D341Med (cell line): ENCODE measurements around the gene MYH10.

Experiments
- DNase-seq: peaks from one replicate; pipeline ENCODE4 v3.0.0; 2012; ENCODE audit warnings: low spot score

The MYH10 gene

DNA sequence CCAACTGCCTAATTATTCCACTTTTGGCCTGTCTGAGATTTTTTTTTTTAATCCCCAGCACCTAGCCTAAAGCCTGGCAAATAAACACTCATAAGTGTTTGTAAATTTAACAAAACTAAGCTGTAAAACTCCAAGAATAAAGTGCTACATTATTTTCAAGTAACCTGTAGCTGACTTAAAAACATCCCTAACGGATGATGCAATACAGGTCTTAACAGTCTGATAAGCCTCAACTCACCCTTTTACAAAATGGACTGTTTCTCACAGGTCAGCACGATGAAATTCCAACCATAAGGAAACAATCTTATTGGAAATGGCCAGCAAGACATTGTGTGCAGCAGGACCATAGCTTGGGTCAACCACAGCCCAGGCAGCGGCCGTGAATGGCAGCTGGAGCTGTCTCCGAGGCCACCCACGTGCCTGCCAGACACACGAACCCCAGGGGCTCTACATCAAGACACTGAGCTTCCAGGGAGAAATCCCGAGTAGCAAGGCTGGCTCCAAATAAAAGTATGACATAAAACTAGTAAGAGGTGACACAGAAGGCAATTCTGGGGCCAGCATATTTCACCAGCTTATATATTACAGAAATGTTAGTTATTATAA lies 135.9 kb downstream of the MYH10 start:
- no peak for DNase-seq

GRCh38 chr17:8494021-8494420 lies 136.5 kb downstream of the MYH10 start:
- DNase-seq: no peak

DNA sequence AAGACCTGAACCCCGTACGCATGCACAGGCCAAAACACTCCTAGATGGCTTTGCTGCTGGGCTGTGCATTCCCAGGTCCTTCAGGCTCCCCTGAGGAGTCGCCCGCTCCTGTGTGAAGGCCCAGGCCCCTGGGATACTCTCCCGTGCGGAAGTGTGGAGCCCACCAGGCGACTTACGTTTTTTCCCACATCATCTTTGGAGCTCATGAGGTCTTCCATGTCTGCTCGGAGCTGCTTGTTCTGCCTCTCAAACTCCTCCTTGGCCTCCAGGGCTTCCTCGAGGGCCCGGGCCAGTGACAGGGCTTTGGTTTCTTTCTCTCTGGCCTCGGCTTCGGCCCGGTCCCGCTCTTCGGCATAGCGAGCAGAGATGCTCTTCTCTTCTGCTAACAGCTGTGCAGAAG lies 138.4 kb downstream of the MYH10 start:
- DNase-seq: no peak

DNA sequence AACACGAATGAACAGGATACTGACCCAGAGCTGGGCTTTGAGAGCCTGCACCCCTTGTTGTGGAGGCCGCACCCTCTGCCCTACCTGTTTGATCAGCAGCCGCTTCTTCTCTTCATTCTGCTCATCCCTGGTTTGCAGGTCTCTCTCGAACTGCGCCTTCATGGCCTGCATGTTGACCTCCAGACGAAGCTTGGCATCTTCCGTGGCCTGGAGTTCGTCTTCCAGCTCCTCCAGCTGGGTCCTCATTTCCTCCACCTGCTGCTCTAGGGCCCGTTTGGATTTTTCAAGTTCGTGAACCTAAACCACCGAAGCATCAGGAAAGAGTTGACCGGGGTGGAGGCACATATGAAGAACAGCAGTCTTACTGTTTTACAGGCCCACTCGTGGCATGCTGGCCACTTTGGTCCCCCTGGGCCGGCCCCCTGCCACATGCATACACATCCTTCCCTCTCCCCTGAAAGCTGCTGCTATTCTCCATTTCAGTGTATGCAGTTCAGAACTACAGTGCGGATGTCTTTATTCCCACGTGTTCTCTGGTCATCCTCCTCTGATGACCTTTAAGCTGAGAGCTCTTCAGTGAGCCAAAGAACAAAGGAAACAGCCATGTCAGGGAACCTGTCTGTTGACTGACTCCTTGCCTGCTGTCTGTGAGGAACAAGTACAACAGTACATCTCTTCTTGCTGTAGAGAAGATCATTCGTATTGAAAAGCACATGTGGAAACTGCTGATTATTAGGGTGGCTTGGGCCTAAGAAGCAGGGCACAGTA lies 140.1 kb downstream of the MYH10 start:
- no peak for DNase-seq

DNA sequence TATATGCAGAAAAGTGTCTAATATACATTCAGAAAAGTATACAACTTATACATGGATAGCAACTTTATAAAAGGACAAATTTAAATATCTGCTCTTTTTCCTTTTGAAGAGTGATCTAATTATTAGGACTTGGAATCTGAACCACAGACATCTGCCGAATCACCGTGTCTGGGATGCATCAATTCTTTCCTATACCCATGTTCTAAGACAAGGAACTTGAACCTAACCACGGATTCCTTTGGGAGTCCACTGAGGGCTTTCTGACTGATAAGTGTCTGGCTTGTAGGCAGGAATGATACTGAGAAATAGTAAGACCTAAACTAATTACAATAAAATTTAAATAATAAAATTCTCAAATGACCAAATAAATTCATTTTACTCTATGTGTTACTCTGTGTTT lies 140.7 kb downstream of the MYH10 start:
- DNase-seq: no peak

GRCh38 chr17:8488901-8489300 lies 141.6 kb downstream of the MYH10 start:
- no peak for DNase-seq

DNA sequence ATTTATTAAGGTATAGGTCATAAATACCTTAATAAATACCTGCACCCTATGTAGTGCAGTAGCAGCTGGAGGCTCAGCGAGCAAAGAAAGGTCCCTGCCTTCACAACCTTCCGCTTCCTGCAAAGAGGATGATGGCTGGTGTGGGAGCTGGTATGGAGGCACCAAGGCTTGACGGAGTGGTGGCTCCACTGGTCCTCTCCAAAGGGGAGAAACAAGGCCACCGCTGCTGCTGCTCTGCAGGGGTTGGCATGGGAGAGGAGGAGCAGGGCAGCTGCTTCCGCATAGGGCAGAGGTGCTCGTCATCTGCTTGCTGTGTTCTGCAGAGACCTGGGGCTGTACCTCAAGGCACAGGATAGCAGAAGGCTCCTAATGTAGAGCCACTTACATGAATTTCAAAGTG lies 142.0 kb downstream of the MYH10 start:
- no peak for DNase-seq

DNA sequence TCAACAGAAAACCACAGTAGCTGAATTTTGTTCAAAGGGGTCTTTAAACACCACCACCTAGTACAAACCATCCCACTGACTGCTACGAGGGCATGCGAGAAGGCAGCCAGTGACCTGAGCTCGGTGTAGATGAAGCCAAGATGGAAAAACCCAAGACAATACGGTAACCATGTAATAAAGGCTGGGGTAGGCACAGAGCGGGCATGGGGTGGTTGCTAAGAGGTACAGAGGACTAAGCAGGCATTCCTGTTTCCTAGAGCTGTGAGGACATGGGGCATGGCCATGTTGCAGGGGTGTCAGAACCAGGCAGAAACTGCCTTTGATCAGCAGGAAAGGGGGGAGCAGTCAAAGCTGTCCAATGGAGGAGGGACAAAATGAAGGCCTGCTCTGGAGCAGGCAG lies 142.8 kb downstream of the MYH10 start:
- DNase-seq: no peak

GRCh38 chr17:8487130-8487645 lies 143.3 kb downstream of the MYH10 start:
- no peak for DNase-seq

GRCh38 chr17:8485491-8485890 lies 145.0 kb downstream of the MYH10 start:
- DNase-seq: no peak

- no peak for DNase-seq
These were observed 146.1 kb downstream of the MYH10 start for GRCh38 chr17:8484465-8484864.

GRCh38 chr17:8482546-8482945 lies 148.0 kb downstream of the MYH10 start:
- DNase-seq: no peak

- no peak for DNase-seq
These were observed 148.8 kb downstream of the MYH10 start for GRCh38 chr17:8481703-8482102.

- no peak for DNase-seq
These were observed 149.4 kb downstream of the MYH10 start for GRCh38 chr17:8481089-8481488.

DNA sequence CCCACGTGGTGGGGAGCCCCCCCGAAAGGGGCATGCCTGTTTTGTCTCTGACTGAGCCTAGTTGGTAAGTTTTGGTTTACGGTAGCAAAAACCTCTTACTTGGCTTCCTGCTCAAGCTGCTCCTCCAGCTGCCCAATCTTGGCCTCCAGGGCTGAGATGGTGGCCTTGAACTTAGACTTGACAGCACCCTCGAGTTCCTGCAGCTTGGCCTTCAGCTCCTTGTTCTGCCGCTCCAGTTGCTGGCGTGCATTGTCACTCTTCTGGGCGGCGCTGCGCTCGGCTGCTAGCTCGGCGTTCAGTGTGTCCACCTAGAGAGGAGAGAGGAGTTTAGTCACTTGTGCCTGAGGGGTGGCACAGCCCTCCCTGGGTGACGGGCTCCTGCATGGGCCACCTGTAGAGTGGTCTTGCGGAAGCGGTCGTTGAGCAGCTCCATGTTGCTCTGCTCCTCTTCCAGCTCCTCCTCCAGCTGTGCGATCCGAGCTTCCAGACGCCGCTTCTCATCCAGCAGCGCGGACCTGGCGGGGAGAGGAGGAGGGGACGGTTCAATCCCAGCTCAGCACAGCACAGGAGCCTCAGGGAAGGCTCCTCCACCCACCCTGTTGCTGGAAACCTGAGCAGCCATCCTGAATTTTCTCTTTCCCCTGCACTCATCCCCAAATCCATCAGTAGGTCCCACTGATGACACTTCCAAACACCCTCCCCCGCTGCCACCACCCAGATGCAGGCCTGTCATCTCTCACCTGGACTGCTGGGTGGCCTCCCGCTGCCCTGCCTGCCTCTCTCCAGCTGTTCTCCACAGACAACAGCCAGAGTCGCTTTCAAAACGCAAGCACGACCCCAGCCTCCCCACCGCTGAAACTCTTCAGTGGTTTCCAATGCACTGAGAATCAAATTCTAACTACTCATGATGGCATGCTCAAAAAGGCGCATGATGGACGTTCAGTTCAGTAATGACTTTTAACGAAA lies 150.2 kb downstream of the MYH10 start:
- DNase-seq: no peak

DNA sequence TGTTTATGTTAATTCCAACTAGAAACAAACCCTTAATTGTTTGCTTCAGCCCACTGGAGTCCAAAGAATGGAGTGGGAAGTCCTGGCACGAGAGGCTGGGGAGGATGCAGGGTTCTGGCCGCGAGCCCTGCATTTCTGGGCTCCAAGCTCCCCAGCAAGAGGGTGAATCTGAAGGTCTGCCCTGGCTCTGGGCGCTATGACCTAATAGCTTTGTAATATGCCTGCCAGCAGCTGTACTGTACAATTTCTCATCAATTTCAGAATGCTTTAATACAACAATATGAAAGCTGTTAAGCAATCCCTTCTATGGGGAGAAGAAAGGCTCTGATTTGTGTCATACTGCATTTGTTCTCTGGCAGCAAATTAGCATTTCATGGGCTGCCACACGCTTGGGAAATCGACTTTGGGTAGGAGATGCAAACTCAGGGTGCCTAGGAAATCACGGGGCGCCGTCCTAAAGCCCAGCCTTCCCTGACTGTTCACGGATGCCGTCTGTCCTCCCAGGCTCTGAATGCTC lies 151.0 kb downstream of the MYH10 start:
- DNase-seq: no peak

- DNase-seq: no peak
These were observed 152.6 kb downstream of the MYH10 start for GRCh38 chr17:8477715-8478441.

GRCh38 chr17:8477171-8477570 lies 153.4 kb downstream of the MYH10 start:
- no peak for DNase-seq

DNA sequence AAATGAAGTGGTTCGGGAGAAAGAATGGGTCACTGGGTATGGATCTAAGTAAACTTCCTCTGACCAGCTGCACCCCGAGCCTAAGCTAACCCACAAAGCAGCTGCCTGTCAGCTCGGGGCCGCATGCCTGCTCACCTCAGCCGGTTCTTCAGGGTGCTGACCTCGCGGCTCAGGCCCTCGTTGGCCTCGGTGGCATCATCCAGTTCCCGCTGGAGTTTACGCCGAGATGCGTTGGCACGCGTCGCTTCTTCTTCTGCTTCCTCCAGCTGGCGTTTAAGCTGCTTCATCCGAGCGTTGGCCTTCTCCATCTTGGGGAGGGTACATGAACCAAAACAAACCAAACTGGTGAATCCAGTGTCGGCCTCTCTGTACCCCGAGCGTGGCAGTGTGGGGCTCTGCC lies 153.8 kb downstream of the MYH10 start:
- no peak for DNase-seq

DNA sequence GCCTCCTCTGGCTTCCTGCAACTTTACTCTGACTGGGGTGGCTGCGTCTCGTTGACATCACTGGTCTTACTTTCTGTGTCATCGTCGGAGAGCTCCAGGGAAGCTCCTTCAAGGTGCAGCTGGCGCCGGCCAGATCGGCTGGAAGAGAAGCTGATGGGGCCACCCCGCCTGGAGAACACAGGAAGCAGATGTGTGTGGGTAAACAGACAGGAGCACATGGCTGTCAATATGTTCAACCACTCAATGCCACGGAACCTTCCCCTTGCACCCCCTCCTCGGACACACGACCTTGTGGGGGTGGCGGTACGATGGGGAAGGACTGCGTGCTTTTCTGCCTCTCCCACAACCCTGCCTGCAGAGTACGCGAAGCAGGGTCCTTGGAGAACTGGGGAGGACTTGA lies 154.7 kb downstream of the MYH10 start:
- no peak for DNase-seq

GRCh38 chr17:8475227-8475626 lies 155.3 kb downstream of the MYH10 start:
- no peak for DNase-seq

DNA sequence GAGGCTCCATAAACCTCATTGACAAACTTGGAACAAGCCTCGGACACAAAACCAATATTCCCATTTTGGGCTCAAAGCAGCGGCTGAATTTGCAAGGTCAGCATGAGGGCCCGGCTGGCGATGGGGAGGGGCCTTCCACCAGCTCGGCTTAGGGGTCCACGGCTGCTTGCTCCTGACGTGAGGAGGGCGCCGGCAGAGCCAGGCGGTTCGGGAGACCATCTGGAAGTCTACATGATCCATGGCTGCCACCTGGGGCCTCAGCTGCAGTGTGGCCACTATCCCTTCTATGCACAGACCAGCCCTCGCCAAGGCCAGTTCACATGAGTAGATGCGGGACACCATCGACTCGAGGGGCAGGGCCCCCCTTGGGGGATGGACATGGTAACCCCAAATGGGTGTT lies 155.7 kb downstream of the MYH10 start:
- DNase-seq: no peak
